HG03442 (cell line): ENCODE measurements around the gene RAB10.

Experiments
- ATAC-seq: cut with Tn5 transposase; IDR thresholded peaks from one replicate; pipeline ENCODE4 v1.9.1; 2021; ENCODE audit warnings: mild to moderate bottlenecking, moderate library complexity; ENCODE audit not compliant: unreplicated experiment

The RAB10 gene

DNA sequence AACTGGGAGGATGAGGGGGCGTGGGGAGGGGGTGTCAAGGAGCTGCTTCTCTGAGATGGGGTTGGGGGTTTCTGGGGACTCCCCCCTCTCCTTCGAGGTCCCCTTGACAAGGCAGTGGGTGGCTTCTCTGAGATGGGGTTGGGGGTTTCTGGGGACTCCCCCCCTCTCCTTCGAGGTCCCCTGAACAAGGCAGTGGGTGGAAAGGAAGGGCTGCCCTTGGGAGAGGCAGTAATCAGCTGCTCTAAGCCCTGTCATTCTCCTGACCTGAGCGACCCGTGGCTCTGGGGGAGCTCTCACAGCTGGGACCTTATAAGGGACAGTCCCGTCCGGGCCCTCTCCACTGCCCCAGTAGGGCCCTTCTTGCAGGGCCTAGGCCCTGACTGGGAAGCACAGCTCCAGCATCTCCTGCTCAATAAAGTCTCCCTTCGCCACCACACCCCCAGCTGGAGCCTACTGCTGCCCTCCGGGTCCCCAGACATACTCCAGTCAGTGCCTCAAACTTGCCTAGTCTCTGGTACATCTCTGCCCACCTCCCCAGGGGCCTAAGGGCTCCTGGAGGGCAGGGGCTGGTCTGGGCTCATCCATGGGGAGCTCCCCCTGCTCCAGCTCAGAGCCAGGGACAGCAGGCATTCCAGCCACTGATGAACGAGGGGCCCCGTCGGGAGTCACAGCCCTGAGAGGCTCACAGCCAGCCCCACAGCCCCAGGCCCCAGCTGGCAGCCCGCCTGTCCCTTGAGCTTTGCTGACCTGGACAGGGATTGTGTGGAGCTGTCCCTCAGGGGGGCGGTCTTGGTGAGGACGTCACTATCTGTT lies 141.8 kb downstream of the RAB10 start:
- no peak for ATAC-seq

DNA sequence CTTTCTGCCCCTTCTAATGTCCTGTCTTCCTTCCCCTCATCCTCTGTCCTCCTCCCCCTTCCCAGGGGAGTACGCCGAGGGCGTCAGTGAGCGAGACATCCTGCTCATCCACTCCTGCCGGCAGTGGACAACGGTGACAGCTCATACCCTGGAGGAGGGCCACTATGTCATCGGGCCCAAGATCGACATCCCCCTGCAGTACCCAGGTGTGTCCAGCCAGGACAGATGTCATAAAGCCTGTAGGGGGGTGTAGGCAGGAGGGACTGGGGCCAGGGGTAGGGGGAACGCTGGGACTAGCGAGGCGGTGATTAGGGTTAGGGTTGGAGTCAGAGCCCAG lies 142.4 kb downstream of the RAB10 start:
- no peak for ATAC-seq

DNA sequence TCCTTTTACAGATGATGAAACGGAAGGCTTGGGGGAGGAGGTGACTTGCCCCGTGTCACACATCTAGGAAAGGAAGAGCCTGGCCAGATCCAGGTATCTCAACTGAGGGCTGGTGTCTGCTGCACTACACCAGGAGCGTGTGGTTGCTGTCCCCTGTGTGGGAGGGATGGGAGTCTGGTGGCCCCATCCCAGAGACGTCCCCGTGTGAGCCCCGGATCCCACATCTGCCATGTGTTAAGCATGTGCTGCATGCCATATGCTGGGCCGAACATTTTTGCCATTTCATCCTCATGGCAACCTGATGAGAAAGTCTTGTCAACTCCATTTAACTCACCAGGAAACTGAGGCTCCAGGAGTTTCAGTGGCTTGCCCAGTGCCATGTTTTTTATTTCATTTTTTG lies 143.2 kb downstream of the RAB10 start:
- no peak for ATAC-seq

DNA sequence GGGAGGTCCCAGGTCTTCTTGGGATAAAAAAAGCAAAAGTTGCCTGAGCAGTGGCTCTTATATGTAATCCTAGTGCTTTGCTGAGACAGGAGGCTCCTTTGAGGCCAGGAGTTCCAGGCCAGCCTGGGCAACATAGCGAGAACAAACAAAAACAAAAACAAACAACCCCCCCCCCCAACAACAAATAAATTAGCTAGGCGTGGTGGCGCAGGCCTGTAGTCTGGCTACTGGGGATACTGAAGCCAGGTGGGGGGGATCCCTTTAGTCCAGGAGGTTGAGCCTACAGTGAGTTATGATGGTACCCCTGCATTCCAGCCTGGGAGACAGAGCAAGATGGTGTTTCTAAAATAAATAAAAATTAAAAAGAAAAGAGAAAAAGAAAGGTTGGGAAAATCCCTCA lies 144.4 kb downstream of the RAB10 start:
- no peak for ATAC-seq

DNA sequence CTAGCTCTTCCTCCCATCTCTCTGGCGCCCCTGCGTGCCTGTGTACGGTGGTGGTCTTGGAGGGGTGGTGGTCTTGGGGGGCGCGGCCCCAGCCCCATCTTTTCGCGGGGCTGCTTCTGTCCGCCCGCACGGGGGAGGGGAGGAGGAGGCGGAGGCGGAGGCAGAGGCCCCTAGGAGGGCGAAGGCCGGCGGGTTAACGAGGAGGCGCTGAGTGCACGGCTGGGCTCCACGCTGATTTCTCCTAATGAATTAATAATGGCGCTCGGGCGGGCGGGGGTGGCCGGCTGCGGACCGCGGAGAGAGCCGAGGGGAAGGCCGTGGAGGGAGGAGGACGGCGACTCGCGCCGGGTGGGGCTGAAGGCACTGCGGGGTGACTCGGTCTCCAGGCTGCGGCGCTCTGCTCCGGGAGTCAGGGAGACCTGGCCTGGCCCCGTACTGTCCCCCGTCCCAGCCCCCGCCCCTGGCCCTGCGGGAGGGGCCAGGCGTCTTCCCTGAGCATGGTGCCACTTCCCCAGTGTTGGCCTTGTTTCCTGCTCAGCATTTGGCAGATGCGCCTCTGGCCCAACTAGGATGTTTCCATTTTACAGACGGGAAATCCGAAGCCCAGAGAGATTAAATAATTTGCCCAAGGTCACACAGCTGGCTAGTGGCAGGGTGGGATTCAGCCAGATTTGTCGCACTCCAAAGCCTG lies 145.0 kb downstream of the RAB10 start:
- ATAC-seq = no peak

DNA sequence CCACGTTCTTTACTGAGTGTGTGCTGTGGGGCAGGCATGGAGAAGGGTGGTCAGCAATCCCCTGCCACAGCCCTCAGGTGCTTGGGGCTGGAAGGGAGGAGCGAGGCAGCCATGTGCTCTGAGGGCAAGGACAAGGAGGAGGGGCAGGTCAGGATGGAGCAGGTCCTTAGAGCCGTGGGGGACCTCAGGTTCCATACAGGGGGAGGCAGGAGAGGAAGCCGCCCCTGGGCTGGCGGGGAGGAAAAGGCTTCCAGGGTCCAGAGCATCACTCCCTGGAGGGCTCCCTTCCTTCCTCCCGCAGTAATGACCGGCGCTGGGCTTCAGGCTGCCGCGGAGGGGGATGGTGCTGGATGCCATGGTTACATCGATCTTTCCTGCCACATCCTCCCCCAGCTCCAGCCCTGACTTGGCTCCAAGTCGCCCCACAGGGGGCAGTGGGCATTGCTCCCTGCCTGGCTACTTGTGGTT lies 145.6 kb downstream of the RAB10 start:
- no peak for ATAC-seq

DNA sequence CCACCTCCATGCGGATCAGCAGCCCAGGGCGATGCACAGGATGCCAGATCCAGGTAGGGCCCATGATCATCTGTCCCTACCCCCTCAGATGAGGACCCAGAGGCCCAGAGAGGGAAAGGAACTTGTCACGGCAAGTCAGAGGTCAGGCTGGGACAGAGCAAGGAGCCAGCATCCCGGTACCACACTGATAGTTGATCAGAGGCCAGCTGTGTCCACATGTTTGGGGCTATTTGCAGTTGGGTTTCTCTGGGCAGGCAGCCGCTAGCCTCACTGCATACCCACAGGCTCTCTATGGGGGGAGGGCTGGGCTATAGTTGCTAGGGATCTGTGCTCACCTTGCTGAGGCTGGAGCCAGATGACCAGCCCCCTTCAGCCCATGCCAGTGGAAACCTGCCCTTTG lies 148.6 kb downstream of the RAB10 start:
- no peak for ATAC-seq

DNA sequence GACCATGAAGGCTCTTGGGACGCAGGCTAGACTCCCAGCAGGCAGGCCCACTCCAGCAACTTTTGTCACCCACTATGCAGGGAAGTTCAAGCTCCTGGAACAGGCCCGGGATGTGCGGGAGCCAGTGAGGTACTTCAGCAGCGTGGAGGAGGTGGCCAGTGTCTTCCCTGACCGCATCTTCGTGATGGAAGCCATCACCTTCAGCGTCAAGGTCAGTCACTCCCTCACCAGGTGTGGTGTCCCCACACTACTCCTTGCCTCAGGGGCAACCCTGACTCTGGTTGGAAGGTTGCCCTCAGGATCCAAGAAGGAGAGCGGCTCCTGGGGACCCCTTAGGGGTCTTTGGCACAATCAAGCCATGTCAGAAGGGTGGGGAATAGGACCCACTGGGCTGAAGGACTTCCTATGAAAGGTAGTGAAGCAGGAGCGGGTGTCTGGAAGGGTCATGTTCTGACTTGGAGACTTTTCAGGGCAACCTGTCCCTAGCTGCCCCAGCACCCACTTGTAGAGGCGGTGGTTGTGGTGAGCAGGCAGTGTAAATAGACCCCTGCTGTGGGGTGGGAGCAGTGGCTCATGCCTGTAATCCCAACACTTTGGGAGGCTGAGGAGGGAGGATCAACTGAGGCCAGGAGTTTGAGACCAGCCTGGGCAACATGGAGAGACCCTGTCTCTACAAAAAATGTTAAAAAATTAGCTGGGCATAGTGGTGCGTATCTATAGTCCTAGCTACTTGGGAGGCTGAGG lies 149.2 kb downstream of the RAB10 start:
- ATAC-seq = no peak

DNA sequence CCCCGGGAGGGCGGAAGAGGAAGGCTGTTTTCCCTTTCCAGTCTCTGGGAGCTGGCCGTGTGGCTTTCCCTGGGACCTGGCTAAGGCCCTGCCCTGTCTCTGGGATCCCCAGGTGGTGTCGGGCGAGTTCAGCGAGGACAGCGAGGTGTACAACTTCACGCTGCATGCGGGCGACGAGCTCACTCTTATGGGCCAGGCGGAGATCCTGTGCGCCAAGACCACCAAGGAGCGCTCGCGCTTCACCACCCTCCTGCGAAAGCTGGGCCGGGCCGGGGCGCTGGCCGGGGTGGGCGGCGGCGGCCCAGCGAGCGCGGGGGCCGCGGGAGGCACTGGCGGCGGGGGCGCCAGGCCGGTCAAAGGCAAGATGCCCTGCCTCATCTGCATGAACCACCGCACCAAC lies 150.2 kb downstream of the RAB10 start:
- no peak for ATAC-seq

DNA sequence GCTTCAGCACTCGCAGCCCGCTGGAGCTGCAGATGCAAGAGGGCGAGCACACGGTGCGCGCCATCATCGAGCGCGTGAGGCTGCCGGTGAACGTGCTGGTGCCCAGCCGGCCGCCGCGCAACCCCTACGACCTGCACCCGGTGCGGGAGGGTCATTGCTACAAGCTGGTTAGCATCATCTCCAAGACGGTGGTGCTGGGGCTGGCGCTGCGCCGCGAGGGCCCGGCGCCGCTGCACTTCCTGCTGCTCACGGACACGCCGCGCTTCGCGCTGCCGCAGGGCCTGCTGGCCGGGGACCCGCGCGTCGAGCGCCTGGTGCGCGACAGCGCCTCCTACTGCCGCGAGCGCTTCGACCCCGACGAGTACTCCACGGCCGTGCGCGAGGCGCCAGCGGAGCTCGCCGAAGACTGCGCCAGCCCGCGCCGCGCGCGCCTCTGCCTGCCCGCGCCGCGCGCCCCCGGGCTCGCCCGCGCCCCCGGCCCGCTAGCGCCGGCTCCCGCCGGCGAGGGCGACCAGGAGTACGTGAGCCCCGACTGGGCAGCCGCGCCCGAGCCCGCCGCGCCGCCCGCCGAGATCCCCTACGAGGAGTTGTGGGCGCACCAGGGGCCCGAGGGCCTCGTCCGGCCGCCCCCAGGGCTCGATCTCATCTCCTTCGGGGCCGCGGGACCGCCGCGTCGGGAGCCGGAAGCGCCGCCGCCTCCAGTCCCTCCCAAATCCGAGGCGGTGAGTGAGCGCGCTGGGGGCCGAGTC lies 150.8 kb downstream of the RAB10 start:
- peak; percentile 75 for ATAC-seq

DNA sequence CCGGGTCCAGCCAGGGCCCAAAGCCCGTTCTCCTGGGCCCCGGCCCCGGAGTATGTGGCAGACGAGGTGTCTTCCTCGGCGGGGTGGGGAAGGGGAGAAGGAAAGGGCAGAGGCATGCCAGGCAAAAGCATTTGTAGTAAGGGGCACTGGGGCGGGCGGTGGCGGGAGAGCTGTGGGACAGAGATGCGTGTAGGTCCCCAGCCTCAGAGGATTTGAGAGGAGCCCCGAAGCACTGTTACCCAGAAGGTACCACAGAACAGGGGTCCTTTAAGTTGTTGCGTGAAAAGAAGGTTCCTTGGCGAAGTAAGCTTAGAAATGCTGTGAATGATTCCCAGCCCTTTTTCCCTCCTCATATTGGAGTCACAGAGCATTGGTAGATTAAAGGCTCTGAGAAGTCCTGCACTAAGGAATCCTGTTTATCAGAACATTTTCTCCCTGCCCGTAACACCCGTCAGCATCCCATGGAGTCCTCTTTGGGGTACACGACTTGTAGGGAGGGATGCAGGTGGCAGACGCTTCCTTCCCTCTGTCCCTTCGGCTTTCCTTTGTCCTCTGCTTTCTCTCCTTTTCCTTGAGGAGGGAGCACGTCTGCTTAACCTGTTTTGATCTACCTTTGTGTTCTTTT lies 151.5 kb downstream of the RAB10 start:
- ATAC-seq = no peak

DNA sequence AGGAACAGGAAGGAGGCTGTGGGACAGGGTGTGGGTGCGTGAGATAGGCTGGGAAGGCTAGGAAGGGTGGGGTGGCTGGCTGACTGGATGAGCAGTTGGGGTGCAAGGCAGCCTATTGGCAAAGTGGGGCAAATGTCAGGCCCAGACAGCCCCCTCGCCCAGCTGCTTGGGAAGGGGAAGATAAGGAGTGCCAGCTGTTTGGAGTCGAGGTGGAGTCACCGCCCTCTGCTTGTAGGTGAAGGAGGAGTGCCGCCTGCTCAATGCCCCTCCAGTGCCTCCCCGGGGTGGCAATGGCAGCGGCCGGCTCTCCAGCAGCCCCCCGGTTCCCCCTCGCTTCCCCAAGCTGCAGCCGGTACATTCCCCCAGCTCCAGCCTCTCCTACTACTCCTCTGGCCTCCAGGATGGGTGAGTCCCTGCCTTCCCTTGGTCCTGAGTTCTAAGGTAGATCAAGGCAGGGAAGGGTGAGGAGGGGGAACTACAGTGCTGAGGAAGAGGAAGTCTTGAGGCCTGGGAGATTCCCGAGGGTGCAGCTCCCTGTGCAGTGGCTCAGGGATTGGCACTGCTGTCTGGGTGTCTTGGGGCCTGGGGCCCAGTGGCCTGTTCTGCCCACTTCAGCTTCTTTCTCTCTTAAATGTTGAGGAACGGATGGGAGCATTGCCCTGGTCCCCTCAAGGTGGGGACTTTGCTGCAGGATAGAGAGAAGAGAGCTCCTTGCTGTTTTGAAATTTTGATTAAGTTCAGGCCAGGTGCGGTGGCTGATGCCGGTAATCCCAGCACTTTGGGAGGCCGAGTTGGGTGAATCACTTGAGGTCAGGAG lies 152.3 kb downstream of the RAB10 start:
- ATAC-seq = no peak
